Measurements from ENCODE around the gene PRKCZ.

The PRKCZ gene

GRCh38 chr1:2027961-2028583 is 22.1 kb upstream of the PRKCZ start:
- Mint-ChIP-seq H3K27ac (no peak overlapping the region), H3K9me3 (no peaks in the 10 kb centered on the region), H3K4me1 (peaks cover 5% of the 10 kb centered on the region), H3K27me3 (ENCODE audit: low read depth) (peaks cover 14% of the 10 kb centered on the region), H3K36me3 (ENCODE audit: low read depth) (no peaks in the 10 kb centered on the region), H3K4me3 (no peak overlapping the region)
- no peak for TF ChIP-seq CTCF (IDR thresholded peaks at IDR 0.05; ENCODE audit: unreplicated experiment in 3 of 3)

- Mint-ChIP-seq H3K36me3 (ENCODE audit: low read depth) (no peaks in the 10 kb centered on the region), H3K4me3 (no peak overlapping the region), H3K27me3 (ENCODE audit: low read depth) (peaks cover 14% of the 10 kb centered on the region), H3K27ac (no peak overlapping the region), H3K4me1 (peaks cover 5% of the 10 kb centered on the region), H3K9me3 (no peaks in the 10 kb centered on the region)
- no peak for TF ChIP-seq CTCF (IDR thresholded peaks at IDR 0.05; ENCODE audit: unreplicated experiment in 3 of 3)
These were observed 21.2 kb upstream of the PRKCZ start for GRCh38 chr1:2028870-2029560.

- Mint-ChIP-seq H3K36me3 (ENCODE audit: low read depth) (no peaks in the 10 kb centered on the region), H3K9me3 (no peaks in the 10 kb centered on the region), H3K27ac (no peak overlapping the region), H3K4me3 (no peak overlapping the region), H3K4me1 (peaks cover 5% of the 10 kb centered on the region), H3K27me3 (ENCODE audit: low read depth) (peaks cover 16% of the 10 kb centered on the region)
- no peak for TF ChIP-seq CTCF (IDR thresholded peaks at IDR 0.05; ENCODE audit: unreplicated experiment in 3 of 3)
These were observed 20.6 kb upstream of the PRKCZ start for GRCh38 chr1:2029561-2029960.

GRCh38 chr1:2030076-2030871 is 19.9 kb upstream of the PRKCZ start:
- Mint-ChIP-seq H3K9me3 (no peaks in the 10 kb centered on the region), H3K27me3 (ENCODE audit: low read depth) (peaks cover 16% of the 10 kb centered on the region), H3K27ac (no peak overlapping the region), H3K36me3 (ENCODE audit: low read depth) (no peaks in the 10 kb centered on the region), H3K4me1 (peaks cover 5% of the 10 kb centered on the region), H3K4me3 (no peak overlapping the region)
- no peak for TF ChIP-seq CTCF (IDR thresholded peaks at IDR 0.05; ENCODE audit: unreplicated experiment in 3 of 3)

DNA sequence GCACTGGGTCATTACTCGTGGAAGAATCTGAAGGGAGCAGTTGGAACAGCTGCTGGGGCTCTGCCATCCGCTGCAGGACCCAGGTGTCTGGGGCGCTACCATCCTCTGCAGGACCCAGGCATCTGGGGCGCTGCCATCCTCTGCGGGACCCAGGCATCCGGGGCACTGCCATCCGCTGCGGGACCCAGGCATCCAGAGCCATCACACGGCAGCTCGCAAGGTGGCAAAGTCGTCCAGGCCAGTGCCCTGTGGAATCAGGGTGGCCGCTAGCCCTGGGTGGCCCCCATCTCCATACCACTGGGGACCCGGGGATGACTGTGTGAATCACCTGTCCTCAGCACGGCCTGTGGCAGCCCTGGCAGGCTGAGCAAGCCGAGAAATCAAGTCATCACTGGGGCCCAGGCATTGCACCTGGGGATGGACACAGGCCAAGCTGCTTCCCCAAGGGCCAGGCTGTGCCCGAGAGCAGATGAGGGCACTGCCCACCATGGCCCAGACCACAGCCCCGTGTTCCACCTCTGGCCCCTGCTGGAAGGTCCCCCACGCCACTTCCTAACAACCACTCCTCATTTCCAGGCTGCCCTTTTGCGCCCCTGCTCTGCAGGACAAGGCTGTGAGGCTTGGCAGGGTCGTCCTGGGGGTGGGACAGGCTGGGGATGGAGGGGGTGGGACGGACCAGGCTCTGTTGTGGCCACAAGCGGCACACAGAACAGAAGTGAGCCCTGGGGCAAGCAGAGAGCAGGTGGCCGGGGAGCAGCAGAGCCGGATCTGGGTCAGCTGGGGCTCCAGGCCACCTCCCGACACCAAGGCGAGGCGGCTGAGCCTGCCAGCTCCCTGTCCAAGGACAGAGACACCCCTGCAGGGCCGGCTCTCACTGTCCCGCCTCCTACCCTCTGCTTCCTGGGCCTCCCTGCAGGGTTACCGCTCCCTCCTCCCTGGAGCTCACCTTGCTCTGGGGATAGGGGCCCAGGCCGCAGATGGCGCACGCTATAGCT is 18.4 kb upstream of the PRKCZ start:
- H3K4me1 Mint-ChIP-seq: peaks cover 5% of the 10 kb centered on the region
- no peaks in the 10 kb centered on the region for H3K36me3 Mint-ChIP-seq (ENCODE audit: low read depth)
- no peak overlapping the region for H3K27ac Mint-ChIP-seq
- TF ChIP-seq CTCF (IDR thresholded peaks at IDR 0.05; ENCODE audit: unreplicated experiment in 3 of 3): no peak
- H3K4me3 Mint-ChIP-seq: no peak overlapping the region
- no peaks in the 10 kb centered on the region for H3K9me3 Mint-ChIP-seq
- H3K27me3 Mint-ChIP-seq (ENCODE audit: low read depth): peaks cover 15% of the 10 kb centered on the region
